Measurements from ENCODE around the gene CACNA1D.

CACNA1D gene

DNA sequence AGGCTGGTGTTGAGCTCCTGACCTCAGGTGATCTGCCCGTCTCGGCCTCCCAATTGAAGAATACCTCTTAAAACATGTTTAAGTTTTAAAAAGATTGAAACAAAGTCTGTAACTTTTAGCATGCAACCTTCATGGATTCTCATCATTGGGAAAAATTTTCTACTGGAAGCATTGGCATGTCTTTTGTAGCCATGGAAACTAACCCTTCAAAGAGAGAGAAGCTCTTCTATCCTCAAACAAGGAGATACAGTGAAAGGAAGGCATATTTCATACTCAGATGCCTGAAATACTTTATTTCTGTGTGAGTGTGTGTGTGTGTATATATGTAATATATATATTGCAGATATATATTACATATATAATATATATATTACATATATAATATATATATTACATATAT, 196.9 kb downstream of the CACNA1D start:
- Histone ChIP-seq H3K36me3 (ENCODE audit: control insufficient read depth, insufficient read depth, low read length) (no peaks in the 10 kb centered on the region), H3K9ac (ENCODE audit: low read length) (no peak overlapping the region), H3K4me3 (ENCODE audit: low read depth, low read length) (no peak overlapping the region), H3K27me3 (ENCODE audit: control insufficient read depth, insufficient read depth, low read length) (no peaks in the 10 kb centered on the region), H3K9me3 (ENCODE audit: control insufficient read depth, insufficient read depth, low read depth, low read length) (no peaks in the 10 kb centered on the region), H3K27ac (ENCODE audit: low read depth, low read length) (no peak overlapping the region), H3K4me1 (ENCODE audit: control insufficient read depth, insufficient read depth, low read length) (no peaks in the 10 kb centered on the region)

DNA sequence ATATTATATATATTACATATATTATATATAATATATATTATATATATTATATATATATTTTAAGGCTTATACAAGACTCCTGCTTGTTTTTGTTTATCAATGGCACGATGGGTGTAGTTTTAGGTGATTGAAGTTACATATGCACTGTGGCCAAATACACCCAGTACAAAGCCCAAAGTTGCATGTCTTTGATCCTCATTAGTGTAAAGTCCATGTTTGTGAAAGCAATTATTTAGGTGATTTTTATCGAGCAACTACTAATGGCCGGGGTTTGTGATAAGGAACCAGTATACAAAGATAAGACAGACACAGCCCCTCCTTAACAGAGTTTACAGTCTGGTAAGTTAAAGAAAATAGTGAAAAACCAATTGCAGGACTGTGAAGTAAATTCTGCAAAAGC, 197.5 kb downstream of the CACNA1D start:
- Histone ChIP-seq H3K27ac (ENCODE audit: low read depth, low read length) (no peak overlapping the region), H3K9me3 (ENCODE audit: control insufficient read depth, insufficient read depth, low read depth, low read length) (no peaks in the 10 kb centered on the region), H3K27me3 (ENCODE audit: control insufficient read depth, insufficient read depth, low read length) (no peaks in the 10 kb centered on the region), H3K4me1 (ENCODE audit: control insufficient read depth, insufficient read depth, low read length) (no peaks in the 10 kb centered on the region), H3K4me3 (ENCODE audit: low read depth, low read length) (no peak overlapping the region), H3K9ac (ENCODE audit: low read length) (no peak overlapping the region), H3K36me3 (ENCODE audit: control insufficient read depth, insufficient read depth, low read length) (no peaks in the 10 kb centered on the region)

DNA sequence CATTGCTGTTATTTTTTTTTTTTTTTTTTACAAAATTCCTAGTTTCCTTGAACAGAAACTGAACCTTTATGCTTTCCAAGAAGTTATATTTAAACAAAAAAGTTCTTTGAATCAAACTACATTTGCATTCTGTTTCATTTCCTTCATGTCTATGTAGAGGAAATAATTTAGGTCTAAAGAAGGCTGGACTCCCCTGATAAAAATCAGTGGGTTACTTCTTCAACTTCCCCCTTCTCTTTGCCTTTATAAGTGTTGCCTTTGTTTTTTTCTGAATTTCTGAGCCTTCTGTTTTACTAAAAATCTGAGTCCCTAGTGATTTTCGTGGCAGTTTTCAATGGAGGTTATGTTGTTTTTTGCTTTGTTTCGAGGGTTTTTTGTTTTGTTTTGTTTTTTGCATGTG, 199.0 kb downstream of the CACNA1D start:
- Histone ChIP-seq H3K27ac (ENCODE audit: low read depth, low read length) (no peak overlapping the region), H3K27me3 (ENCODE audit: control insufficient read depth, insufficient read depth, low read length) (no peaks in the 10 kb centered on the region), H3K9me3 (ENCODE audit: control insufficient read depth, insufficient read depth, low read depth, low read length) (no peaks in the 10 kb centered on the region), H3K9ac (ENCODE audit: low read length) (no peak overlapping the region), H3K4me3 (ENCODE audit: low read depth, low read length) (no peak overlapping the region), H3K4me1 (ENCODE audit: control insufficient read depth, insufficient read depth, low read length) (no peaks in the 10 kb centered on the region), H3K36me3 (ENCODE audit: control insufficient read depth, insufficient read depth, low read length) (no peaks in the 10 kb centered on the region)

DNA sequence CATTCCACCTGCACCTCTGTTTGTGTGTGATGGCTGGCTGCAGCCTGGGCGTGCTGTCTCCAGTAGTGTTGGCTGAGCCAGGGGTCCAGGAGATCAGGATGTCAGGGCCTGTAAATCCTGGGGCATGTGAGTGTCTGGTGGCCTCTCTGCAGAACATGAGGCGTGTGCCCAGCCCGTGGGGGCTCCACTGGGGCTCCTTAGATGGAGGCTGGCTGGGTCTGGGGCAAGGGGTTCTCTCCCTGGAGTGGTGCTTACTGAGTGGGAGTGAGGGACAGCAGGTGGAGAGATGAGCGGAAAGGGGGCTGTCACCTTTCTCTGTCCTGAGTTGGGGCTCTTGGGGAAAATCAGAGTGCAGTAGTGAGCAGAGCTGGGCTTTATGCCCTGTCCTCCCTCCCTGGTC, 199.6 kb downstream of the CACNA1D start:
- Histone ChIP-seq H3K27me3 (ENCODE audit: control insufficient read depth, insufficient read depth, low read length) (no peaks in the 10 kb centered on the region), H3K9me3 (ENCODE audit: control insufficient read depth, insufficient read depth, low read depth, low read length) (no peaks in the 10 kb centered on the region), H3K9ac (ENCODE audit: low read length) (no peak overlapping the region), H3K36me3 (ENCODE audit: control insufficient read depth, insufficient read depth, low read length) (no peaks in the 10 kb centered on the region), H3K27ac (ENCODE audit: low read depth, low read length) (no peak overlapping the region), H3K4me3 (ENCODE audit: low read depth, low read length) (no peak overlapping the region), H3K4me1 (ENCODE audit: control insufficient read depth, insufficient read depth, low read length) (no peaks in the 10 kb centered on the region)

DNA sequence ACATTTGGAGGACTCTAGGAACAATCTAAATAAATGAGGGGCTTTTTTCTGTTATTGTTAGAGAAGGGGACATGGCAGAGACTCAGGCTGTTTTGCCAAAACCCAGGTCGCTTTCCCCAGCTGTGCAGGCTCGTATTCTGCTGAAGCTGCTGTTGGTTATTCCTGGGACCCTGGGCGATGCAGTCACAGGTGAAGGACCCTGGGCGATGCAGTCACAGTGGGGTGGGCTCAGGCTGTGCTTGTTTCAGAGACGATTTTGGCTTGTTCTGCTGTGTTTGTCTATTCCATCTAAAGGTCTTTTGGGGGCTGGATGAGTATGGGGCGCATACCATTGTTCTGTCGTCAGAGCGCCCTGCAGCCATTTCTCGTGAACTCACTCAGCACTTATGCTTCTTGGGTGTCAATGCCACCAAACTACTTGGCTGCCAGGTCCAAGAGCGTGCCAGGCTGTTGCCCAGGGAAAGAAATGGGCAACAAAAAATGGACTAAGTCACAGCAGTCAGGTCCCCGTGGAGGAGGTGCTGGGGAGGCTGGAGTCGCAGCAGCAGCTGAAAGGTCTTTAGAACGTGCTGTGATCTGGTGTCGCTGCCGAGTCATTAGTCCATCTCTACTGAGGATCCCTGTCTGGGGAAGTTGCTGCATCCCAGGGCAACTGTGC, 200.4 kb downstream of the CACNA1D start:
- Histone ChIP-seq H3K4me1 (ENCODE audit: control insufficient read depth, insufficient read depth, low read length) (no peaks in the 10 kb centered on the region), H3K27ac (ENCODE audit: low read depth, low read length) (no peak overlapping the region)

DNA sequence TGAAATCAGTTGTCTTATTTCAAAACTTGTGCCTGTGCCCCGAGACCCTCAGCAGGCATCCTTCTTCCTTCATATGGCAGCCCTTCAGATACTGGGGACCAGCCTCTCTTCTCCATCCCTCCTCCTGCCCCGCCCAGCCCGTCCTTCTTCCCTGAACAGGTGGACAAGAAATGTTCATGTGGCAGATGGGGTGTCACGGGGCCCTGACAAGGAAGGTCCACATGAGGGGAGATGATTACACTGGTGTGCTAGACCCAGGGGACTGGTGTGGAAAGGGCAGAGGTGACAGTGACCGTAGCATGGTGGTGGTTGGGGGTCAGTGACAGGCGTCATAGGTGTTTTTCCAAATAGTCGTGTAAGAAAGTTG, 200.9 kb downstream of the CACNA1D start:
- Histone ChIP-seq H3K9me3 (ENCODE audit: control insufficient read depth, insufficient read depth, low read depth, low read length) (no peaks in the 10 kb centered on the region), H3K27ac (ENCODE audit: low read depth, low read length) (no peak overlapping the region), H3K4me1 (ENCODE audit: control insufficient read depth, insufficient read depth, low read length) (no peaks in the 10 kb centered on the region), H3K36me3 (ENCODE audit: control insufficient read depth, insufficient read depth, low read length) (no peaks in the 10 kb centered on the region), H3K9ac (ENCODE audit: low read length) (no peak overlapping the region), H3K4me3 (ENCODE audit: low read depth, low read length) (no peak overlapping the region), H3K27me3 (ENCODE audit: control insufficient read depth, insufficient read depth, low read length) (no peaks in the 10 kb centered on the region)

More for the DNA sequence above, 200.4 kb downstream of the CACNA1D start:
- Histone ChIP-seq H3K27me3 (ENCODE audit: control insufficient read depth, insufficient read depth, low read length) (no peaks in the 10 kb centered on the region), H3K36me3 (ENCODE audit: control insufficient read depth, insufficient read depth, low read length) (no peaks in the 10 kb centered on the region), H3K9ac (ENCODE audit: low read length) (no peak overlapping the region), H3K9me3 (ENCODE audit: control insufficient read depth, insufficient read depth, low read depth, low read length) (no peaks in the 10 kb centered on the region), H3K4me3 (ENCODE audit: low read depth, low read length) (no peak overlapping the region)

DNA sequence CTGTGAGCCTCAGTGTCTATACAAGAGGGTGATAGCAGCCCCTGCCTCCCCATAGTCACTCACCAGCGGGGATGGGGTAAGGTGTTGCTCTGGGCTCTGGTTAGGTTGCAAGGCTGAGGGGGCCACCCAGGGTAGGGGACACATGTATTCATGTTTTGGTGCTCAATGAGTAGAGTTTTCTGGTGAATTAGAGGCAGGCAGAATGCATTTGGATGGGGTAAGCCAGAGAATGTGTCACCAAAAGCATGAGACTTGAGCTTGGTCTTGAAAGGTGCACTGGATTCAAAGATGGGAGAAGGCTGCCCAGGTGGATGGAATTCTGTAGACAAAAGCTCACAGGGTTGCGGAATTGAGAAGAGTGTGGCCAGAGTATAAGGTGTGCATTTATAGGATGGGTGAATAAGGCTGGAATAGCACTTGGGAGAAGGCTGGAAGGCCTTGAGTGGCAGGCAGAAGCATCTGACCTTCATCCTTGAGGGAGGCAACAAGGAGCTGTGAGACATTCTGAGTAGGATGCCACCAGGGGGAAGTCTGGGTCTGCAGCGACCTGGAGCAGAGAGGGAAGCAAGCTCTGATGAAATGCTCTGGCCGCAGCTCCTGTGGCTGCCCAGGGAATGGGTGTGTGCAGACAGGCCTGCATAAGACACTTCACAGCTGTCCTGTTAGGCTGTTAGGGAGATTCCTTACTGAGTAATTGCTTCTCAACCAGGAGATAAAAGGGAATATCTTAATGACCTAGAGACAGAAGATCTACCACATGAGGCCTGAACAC, 202.2 kb downstream of the CACNA1D start:
- Histone ChIP-seq H3K4me3 (ENCODE audit: low read depth, low read length) (no peak overlapping the region), H3K36me3 (ENCODE audit: control insufficient read depth, insufficient read depth, low read length) (no peaks in the 10 kb centered on the region), H3K9me3 (ENCODE audit: control insufficient read depth, insufficient read depth, low read depth, low read length) (no peaks in the 10 kb centered on the region), H3K4me1 (ENCODE audit: control insufficient read depth, insufficient read depth, low read length) (no peaks in the 10 kb centered on the region), H3K9ac (ENCODE audit: low read length) (no peak overlapping the region), H3K27ac (ENCODE audit: low read depth, low read length) (no peak overlapping the region), H3K27me3 (ENCODE audit: control insufficient read depth, insufficient read depth, low read length) (no peaks in the 10 kb centered on the region)

DNA sequence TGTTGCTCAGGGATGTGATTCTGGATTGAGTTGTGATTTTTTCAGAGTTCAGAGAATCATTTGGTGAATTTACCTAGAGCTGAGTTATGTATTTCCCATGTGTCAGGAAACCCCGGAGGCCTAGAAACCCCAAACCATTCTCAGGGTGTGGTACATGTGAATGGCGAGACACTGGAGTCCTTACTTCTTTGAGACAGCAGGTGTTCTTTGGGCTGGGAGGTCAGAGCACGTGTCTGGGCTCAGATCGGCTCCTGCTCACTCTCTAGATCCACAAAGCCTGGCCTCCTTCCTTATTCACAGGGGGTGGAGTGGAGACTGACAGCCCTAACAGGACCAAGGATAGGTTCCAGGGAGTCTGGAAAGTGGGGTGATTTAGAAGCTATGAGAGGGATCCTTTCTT, 206.0 kb downstream of the CACNA1D start:
- no peaks in the 10 kb centered on the region for H3K9me3 ChIP-seq (ENCODE audit: control insufficient read depth, insufficient read depth, low read depth, low read length)
- no peaks in the 10 kb centered on the region for H3K36me3 ChIP-seq (ENCODE audit: control insufficient read depth, insufficient read depth, low read length)
- H3K9ac ChIP-seq (ENCODE audit: low read length), result no peak overlapping the region
- H3K4me3 ChIP-seq (ENCODE audit: low read depth, low read length), result no peak overlapping the region
- H3K4me1 ChIP-seq (ENCODE audit: control insufficient read depth, insufficient read depth, low read length), result peaks cover 1% of the 10 kb centered on the region; the same call in 1 of the 2 replicates
- H3K27ac ChIP-seq (ENCODE audit: low read depth, low read length), result no peak overlapping the region
- no peaks in the 10 kb centered on the region for H3K27me3 ChIP-seq (ENCODE audit: control insufficient read depth, insufficient read depth, low read length)

DNA sequence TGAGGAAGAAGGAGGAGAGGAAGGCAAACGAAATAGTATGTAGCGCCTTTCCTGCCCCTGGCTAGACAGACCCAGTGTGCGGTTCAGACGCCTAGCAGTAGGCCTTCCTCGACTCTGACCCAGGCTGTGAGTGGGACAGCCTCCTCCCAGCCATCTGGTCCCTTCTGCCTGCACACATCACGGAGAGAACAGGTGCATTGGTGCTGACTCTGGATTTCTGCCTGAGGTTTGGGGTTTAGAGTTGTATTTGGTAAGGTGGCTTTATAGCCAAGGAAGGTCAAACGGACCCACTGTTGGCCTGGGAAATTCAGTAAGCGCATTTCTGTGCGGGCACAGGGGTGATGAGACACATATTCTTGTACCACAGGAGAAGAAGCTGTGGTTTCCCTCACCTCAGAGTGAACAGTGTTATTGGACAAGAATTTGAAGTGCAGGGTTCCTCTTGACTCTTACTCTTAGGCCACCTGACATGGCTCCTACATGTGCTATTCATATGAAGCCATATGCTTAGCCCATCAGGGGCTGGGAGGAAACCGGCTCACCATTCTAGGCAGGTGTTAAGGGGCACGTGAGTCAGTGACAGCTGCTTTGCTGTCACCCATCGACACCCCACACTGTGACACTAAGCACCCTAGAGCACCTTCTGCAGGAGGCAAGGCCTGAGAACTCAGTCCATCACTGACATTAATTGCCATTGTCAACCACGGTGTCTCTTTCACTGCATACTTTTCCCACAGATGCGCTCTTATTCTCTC, 208.5 kb downstream of the CACNA1D start:
- H3K4me3 ChIP-seq (ENCODE audit: low read depth, low read length), result no peak overlapping the region
- H3K9me3 ChIP-seq (ENCODE audit: control insufficient read depth, insufficient read depth, low read depth, low read length), result no peaks in the 10 kb centered on the region
- H3K9ac ChIP-seq (ENCODE audit: low read length), result no peak overlapping the region
- peaks cover 6% of the 10 kb centered on the region; the same call in 1 of the 2 replicates for H3K4me1 ChIP-seq (ENCODE audit: control insufficient read depth, insufficient read depth, low read length)
- no peaks in the 10 kb centered on the region for H3K36me3 ChIP-seq (ENCODE audit: control insufficient read depth, insufficient read depth, low read length)
- H3K27ac ChIP-seq (ENCODE audit: low read depth, low read length), result no peak overlapping the region
- H3K27me3 ChIP-seq (ENCODE audit: control insufficient read depth, insufficient read depth, low read length), result no peaks in the 10 kb centered on the region

DNA sequence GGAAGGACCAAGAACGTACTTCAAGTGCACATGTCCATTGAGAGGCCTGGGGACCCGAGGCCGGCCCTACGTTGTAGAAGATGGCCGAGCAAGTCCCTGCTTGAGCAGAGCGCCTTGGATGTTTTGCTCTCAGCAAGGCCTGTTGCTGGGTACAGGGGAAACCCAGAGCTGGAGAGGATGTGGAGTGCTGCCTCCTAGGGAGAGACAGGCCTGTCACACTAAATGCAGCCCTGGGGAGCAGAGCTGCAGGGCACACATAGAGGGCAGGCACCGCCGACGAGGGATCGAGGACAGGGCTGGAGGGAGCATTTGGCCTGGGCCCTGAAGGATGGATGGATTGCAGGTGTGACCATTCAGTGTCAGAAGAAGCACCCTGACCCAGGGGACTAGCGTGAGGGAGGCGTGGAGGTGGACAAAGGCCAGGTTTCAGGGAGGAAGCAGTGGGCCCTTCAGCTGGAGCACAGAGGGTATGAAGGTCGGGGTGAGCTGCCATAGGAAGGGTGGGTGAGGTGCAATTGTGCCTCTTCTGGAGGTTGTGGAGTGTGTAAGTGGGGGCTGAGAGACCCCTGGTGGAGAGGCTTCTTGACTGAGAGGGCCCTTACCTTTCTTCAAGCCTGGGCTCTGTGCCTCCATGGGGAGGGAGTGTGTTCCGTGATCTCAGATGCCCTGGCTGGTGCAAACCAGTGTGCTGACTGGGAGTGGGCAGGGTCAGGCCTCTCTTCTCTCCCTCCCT, 209.4 kb downstream of the CACNA1D start:
- Histone ChIP-seq H3K4me1 (ENCODE audit: control insufficient read depth, insufficient read depth, low read length) (peaks cover 6% of the 10 kb centered on the region; the same call in 1 of the 2 replicates), H3K27ac (ENCODE audit: low read depth, low read length) (no peak overlapping the region), H3K27me3 (ENCODE audit: control insufficient read depth, insufficient read depth, low read length) (no peaks in the 10 kb centered on the region), H3K4me3 (ENCODE audit: low read depth, low read length) (no peak overlapping the region), H3K9me3 (ENCODE audit: control insufficient read depth, insufficient read depth, low read depth, low read length) (no peaks in the 10 kb centered on the region), H3K9ac (ENCODE audit: low read length) (no peak overlapping the region), H3K36me3 (ENCODE audit: control insufficient read depth, insufficient read depth, low read length) (no peaks in the 10 kb centered on the region)
